Esophagus squamous epithelium (tissue), 5 donors: Measurements from ENCODE around the gene SMYD2. TPM values are rescaled to one million over a fixed set of nuclear protein-coding genes. Genes with fewer than 3 reads are reported as not detected.

Experiments used
- DNase-seq: peaks from one replicate; lab custom pipeline; 2025; lab: John Stamatoyannopoulos, UW
- H3K27ac ChIP-seq, 4 donors: fragments of 200-600 bp; sonication (generic); one replicate each; pipeline ENCODE4 v1.5.1; 2016 to 2019; ENCODE audit warnings: mild to moderate bottlenecking in 1 of 4
- H3K27me3 ChIP-seq, 4 donors: fragments of 200-600 bp; sonication (generic); 1 replicate in 3 of 4; 2 replicates in 1 of 4; pipeline versions ENCODE4 v1.5.1 to v1.6.0; 2017 to 2021; ENCODE audit warnings: antibody characterized with exemption in 1 of 4
- H3K36me3 ChIP-seq, 3 donors: fragments of 200-600 bp; sonication (generic); one replicate each; pipeline ENCODE4 v1.5.1; 2016 to 2019
- H3K4me1 ChIP-seq, 3 donors: fragments of 200-600 bp; sonication (generic); one replicate each; pipeline ENCODE4 v1.5.1; 2017 to 2019
- H3K4me3 ChIP-seq, 4 donors: fragments of 200-600 bp; sonication (generic); 1 replicate in 3 of 4; 2 replicates in 1 of 4; pipeline ENCODE4 v1.5.1; 2016 to 2019; ENCODE audit warnings: mild to moderate bottlenecking in 2 of 4, moderate library complexity in 1 of 4
- H3K9me3 ChIP-seq, 3 donors: fragments of 200-600 bp; sonication (generic); one replicate each; pipeline ENCODE4 v1.5.1; 2016 to 2019
- CTCF ChIP-seq, 6 experiments: fragments of 450-650 bp in 4 of 6; fragments of 200-600 bp in 2 of 6; sonication (generic) in 2 of 6; IDR thresholded peaks; one replicate each; pipeline ENCODE4 v1.5.1; 2016 to 2019; ENCODE audit warnings: antibody characterized with exemption in 6 of 6, mild to moderate bottlenecking in 4 of 6, moderate library complexity in 4 of 6
- POLR2A ChIP-seq, 4 donors: fragments of 450-650 bp; IDR thresholded peaks; one replicate each; pipeline ENCODE4 v1.6.1; 2017; ENCODE audit warnings: antibody characterized with exemption in 4 of 4, mild to moderate bottlenecking in 4 of 4, moderate library complexity in 3 of 4
- WGBS, 2 donors: methylation state at CpG; one replicate each; pipeline ENCODE4 v1.1.5; 2018; 5-methylcytosine and 5-hydroxymethylcytosine counted together
- intact Hi-C: fragments of 100-400 bp; cut with DNase I; formaldehyde crosslinking; loops from one replicate; pipeline ENCODE4 v1.15.0; 2022
- total RNA-seq, 4 donors: library from RNA; depleted of rRNA; stranded (reverse); fragments of >200 nt; gene quantifications; one replicate each; pipeline ENCODE4 v1.1.0, GENCODE V29; 2016
- donor health status: DM: yes; HTN: yes; CAD: no.

Gene SMYD2
- total RNA-seq, 4 donors from 2014 or later: 19.0 to 35.5 (median 30.4) TPM

GRCh38 chr1:214361636-214362035, 80.7 kb downstream of the SMYD2 start:
- no peaks in the 10 kb centered on the region for H3K4me1 ChIP-seq
- no peak for TF ChIP-seq POLR2A (IDR thresholded peaks at IDR 0.05)
- no peak for TF ChIP-seq CTCF (IDR thresholded peaks at IDR 0.05)
- peaks cover 0 to 88% (median 10%) of the 10 kb centered on the region in 3 donors for H3K36me3 ChIP-seq
- WGBS, 2 donors: 64 to 82% methylated on average over 1 of the region's 1 CpG
- H3K9me3 ChIP-seq: no peaks in the 10 kb centered on the region
- H3K27me3 ChIP-seq: no peaks in the 10 kb centered on the region
- intact Hi-C loops: no loop called here
- DNase-seq: no peak
- no peak overlapping the region for H3K4me3 ChIP-seq
- H3K27ac ChIP-seq: peak overlapping the region in 1 of 4 donors; percentile 17

GRCh38 chr1:214362188-214362882, 81.4 kb downstream of the SMYD2 start:
- peak overlapping the region in 2 of 4 donors; percentile 40 to 53 for H3K27ac ChIP-seq
- H3K4me1 ChIP-seq: no peaks in the 10 kb centered on the region
- no peak for DNase-seq
- no peaks in the 10 kb centered on the region for H3K9me3 ChIP-seq
- no peak overlapping the region for H3K4me3 ChIP-seq
- H3K36me3 ChIP-seq: peaks cover 0 to 83% (median 8%) of the 10 kb centered on the region in 3 donors
- no peak for TF ChIP-seq POLR2A (IDR thresholded peaks at IDR 0.05)
- intact Hi-C loops: no loop called here
- WGBS, 2 donors: 72 to 87% methylated on average over 6 to 9 of the region's 9 CpGs
- H3K27me3 ChIP-seq: no peaks in the 10 kb centered on the region

GRCh38 chr1:214363386-214363785, 82.4 kb downstream of the SMYD2 start:
- Histone ChIP-seq H3K4me3 (no peak overlapping the region), H3K4me1 (no peaks in the 10 kb centered on the region), H3K36me3 (peaks cover 0 to 83% (median 3%) of the 10 kb centered on the region in 3 donors), H3K27me3 (no peaks in the 10 kb centered on the region), H3K9me3 (no peaks in the 10 kb centered on the region), H3K27ac (no peak overlapping the region)
- intact Hi-C loops: no loop called here
- WGBS, 2 donors: 67 to 76% methylated on average over 4 of the region's 4 CpGs
- DNase-seq: no peak
- TF ChIP-seq CTCF (IDR thresholded peaks at IDR 0.05) (no peak), POLR2A (IDR thresholded peaks at IDR 0.05) (no peak)

- TF ChIP-seq POLR2A (IDR thresholded peaks at IDR 0.05) (no peak), CTCF (IDR thresholded peaks at IDR 0.05) (no peak)
- H3K4me1 ChIP-seq: no peaks in the 10 kb centered on the region
- WGBS, 2 donors: 51 to 91% methylated on average over 5 to 7 of the region's 12 CpGs
- no peaks in the 10 kb centered on the region for H3K9me3 ChIP-seq
- H3K4me3 ChIP-seq: no peak overlapping the region
- no peak overlapping the region for H3K27ac ChIP-seq
- DNase-seq: no peak
- no peaks in the 10 kb centered on the region for H3K27me3 ChIP-seq
- H3K36me3 ChIP-seq: peaks cover 0 to 82% (median 3%) of the 10 kb centered on the region in 3 donors
- intact Hi-C loops: no loop called here
Observed at GRCh38 chr1:214364386-214364785, 83.4 kb downstream of the SMYD2 start.

GRCh38 chr1:214364786-214365295, 83.9 kb downstream of the SMYD2 start:
- WGBS, 2 donors: 70 to 77% methylated on average over 4 of the region's 4 CpGs
- no peak for DNase-seq
- Histone ChIP-seq H3K4me3 (no peak overlapping the region), H3K9me3 (no peaks in the 10 kb centered on the region), H3K4me1 (no peaks in the 10 kb centered on the region), H3K27ac (no peak overlapping the region), H3K27me3 (no peaks in the 10 kb centered on the region), H3K36me3 (peaks cover 0 to 82% (median 3%) of the 10 kb centered on the region in 3 donors)
- intact Hi-C loops: no loop called here
- TF ChIP-seq POLR2A (IDR thresholded peaks at IDR 0.05) (no peak), CTCF (IDR thresholded peaks at IDR 0.05) (no peak)
